ENCODE data around the gene PLA2G2C. TPM values are rescaled to one million over a fixed set of nuclear protein-coding genes. Genes with fewer than 3 reads are reported as not detected.

The PLA2G2C gene
- polyA plus RNA-seq, 3 donors: not detected

DNA sequence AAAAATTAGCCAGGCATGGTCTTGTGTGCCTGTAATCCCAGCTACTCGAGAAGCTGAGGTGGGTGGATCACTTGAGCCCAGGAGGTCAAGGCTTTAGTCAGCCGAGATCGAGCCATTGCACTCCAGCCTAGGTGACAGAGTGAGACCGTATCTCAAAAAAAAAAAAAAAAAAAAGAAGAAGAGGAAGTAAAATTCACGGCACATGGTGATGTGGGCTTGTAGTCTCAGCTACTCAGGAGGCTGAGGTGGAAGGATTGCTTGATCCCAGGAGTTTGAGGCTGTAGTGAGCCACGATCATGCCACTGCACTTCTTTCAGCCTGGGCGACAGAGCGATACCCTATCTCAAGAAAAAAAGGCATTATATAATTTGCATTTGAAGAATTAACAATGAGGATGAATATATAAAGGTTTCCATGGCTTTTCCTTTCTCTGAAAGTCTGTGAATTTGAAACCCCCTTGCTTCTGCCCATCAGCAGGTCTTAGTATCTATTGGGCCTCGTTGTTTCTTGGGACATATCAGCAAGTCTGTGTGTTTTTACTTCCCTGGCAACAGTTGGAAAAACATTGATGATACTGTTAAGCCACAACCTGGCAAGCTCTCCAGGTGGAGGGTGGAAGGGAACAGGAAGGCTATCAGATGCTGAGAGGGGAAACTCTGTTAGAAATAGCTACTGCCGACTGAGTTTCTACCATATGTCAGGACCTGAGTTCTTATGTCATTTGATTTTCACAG, 62.4 kb downstream of the PLA2G2C start:
- H3K27ac ChIP-seq (ENCODE audit: low read depth, low read length): no peak overlapping the region
- WGBS, 3 donors: 56 to 62% (median 60%) methylated on average over 10 of the region's 10 CpGs

DNA sequence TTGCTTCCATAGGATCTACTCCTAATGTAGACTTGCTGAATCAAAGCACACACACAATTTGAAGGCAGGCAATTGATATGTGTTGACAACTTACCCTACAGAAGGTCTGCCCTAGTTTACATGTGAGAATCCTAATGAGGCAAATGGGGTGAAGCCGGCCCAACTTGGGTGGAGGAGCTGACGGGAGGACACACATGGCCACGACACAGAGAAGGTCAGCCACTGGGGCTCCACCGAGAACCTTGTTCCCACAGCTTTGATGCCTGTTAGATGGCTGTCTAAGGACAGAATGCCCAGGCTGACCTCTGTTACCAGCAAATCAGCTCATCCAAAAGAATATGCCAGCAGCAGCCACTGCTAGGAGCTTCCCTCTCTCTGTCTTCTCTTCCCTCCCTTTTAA, 65.5 kb downstream of the PLA2G2C start:
- H3K27ac ChIP-seq (ENCODE audit: low read depth, low read length): no peak overlapping the region
- 82 to 90% (median 85%) methylated on average over 4 of the region's 4 CpGs for WGBS, 3 donors

- H3K27ac ChIP-seq (ENCODE audit: low read depth, low read length): no peak within 1 kb of the TSS
- WGBS, 3 donors: 71 to 93% (median 80%) methylated on average over 2 of the region's 2 CpGs
Observed at GRCh38 chr1:20119347-20119746, 67.0 kb downstream of the PLA2G2C start, which contains the start of gene PLA2G2D. PLA2G2D (minus strand) TSS chr1:20119536; CDS start chr1:20119498, 38 bp downstream.

- H3K27ac ChIP-seq (ENCODE audit: low read depth, low read length): no peak overlapping the region
Observed at GRCh38 chr1:20117236-20117635, 69.1 kb downstream of the PLA2G2C start.

DNA sequence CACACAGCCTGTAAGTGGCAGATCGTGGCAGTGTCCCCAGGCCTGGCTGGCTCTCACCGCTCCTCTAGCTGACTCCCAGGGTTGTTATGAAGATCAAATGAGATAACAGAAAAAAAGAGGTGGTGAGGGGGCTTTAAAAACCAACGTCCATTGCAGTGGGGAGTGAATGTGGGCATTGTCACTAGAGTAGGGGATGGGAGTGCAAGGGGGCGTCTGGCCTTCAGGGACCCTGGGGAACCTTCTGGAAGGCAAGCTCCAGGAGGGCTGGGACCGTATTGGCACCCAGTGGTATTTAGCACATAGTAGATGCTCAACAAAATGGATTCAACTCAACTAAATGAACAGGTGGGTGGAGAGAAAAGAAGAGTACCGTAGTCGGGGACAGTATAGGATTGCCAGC, 70.4 kb downstream of the PLA2G2C start:
- 73 to 85% (median 82%) methylated on average over 7 of the region's 7 CpGs for WGBS, 3 donors
- no peak overlapping the region for H3K27ac ChIP-seq (ENCODE audit: low read depth, low read length)

DNA sequence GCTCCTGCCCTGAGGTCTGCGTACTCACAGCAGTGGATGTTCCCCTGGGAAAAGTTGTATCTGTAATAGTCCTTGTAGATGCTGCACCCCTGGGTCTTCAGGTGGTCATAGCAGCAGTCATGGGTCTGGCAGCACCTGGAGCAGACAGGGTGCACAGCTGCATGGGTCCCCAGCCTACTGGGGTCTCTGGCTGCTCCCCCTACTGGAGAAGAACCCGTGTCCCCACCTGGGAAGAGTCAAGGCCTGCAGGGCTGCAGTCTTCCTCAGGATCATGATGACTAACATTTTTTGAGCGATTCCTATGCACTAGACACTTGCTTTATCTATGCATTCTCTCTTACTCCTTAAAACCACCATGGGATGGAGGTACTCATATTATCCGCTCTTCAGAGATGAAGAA, 70.8 kb downstream of the PLA2G2C start:
- WGBS, 3 donors: 82 to 86% (median 86%) methylated on average over 4 of the region's 4 CpGs
- H3K27ac ChIP-seq (ENCODE audit: low read depth, low read length): no peak overlapping the region

DNA sequence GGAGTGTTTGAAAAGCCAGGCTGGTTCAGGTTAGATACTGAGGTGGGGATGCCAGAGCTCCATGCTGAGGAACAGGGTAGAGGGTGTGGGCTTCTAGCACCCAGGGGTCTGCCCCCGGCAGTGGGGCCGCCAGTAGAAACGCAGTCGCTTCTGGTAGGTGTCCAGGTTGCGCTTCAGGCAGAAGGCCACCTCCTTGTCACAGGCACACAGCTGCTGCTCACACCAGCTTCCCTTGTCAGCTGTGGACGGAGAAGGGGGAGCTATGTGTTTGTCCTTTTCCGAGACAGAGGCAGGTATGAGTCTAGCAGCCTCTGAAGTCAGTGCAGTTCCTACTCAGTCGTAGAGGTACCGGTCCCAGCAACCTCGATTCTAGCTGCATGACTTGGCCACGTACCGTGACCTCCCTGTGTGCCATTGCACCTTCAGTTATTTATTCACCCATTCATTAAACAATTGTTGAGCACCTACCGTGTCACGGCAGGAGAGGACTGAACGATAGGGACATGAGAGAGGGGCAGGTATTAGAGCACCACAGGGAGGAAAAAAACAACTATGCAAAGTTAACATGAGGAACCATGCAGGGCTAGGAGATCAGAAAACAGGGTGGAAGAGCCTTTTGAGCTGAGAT, 72.2 kb downstream of the PLA2G2C start:
- WGBS, 3 donors: 40 to 77% (median 77%) methylated on average over 15 of the region's 15 CpGs
- no peak overlapping the region for H3K27ac ChIP-seq (ENCODE audit: low read depth, low read length)

Other genes with a start within 250 kb of the PLA2G2C start
- gene PLA2G2A, start 206.9 kb downstream of the PLA2G2C start, polyA plus RNA-seq: 1,000 to 10,000 TPM in 2 of 3 donors, 10 to 100 TPM in 1; 94.3 to 1,598 (median 1,126) TPM
- gene PLA2G5, start 116.3 kb downstream of the PLA2G2C start, polyA plus RNA-seq: 10 to 100 TPM in 1 of 3 donors, 1 to 10 TPM in 1, under 1 TPM in 1; 0.52 to 45.0 (median 6.1) TPM
- gene PLA2G2D, start 67.0 kb downstream of the PLA2G2C start, polyA plus RNA-seq: under 1 TPM in 1 of 3 donors, not detected in 2; 0.01 TPM
- not detected for gene PLA2G2F, start 47.2 kb downstream of the PLA2G2C start, polyA plus RNA-seq
- gene UBXN10, start 422 bp downstream of the PLA2G2C start, polyA plus RNA-seq: under 1 TPM; 0.24 to 0.68 (median 0.34) TPM
- gene VWA5B1, start 104.4 kb upstream of the PLA2G2C start, polyA plus RNA-seq: under 1 TPM in 1 of 3 donors, not detected in 2; 0.07 TPM

All from adipose tissue (tissue), 3 donors.